Muscle of leg (tissue), 11 donors: Measurements from ENCODE around the gene ZMIZ2. TPM values are rescaled to one million over a fixed set of nuclear protein-coding genes. Genes with fewer than 3 reads are reported as not detected.
"Not testable (repeated sequence)": the region's sequence is repeated elsewhere in the genome, so short reads cannot be mapped to it uniquely, and the experiment has no call there.

ENCODE experiments used
- DNase-seq: peaks from one replicate; pipeline ENCODE4 v3.0.0; 2013
- H3K27ac ChIP-seq: one replicate; pipeline ENCODE4 v1.5.1; 2013; ENCODE audit warnings: mild to moderate bottlenecking, low read length, control low read depth
- H3K27me3 ChIP-seq: one replicate; pipeline ENCODE4 v1.6.1; 2013; ENCODE audit warnings: low read length; ENCODE audit not compliant: control insufficient read depth, insufficient read depth
- H3K36me3 ChIP-seq: one replicate; pipeline ENCODE4 v1.6.1; 2013; ENCODE audit warnings: low read length; ENCODE audit not compliant: control insufficient read depth, insufficient read depth
- H3K4me1 ChIP-seq: one replicate; pipeline ENCODE4 v1.6.1; 2013; ENCODE audit warnings: low read length; ENCODE audit not compliant: control insufficient read depth, insufficient read depth
- H3K4me3 ChIP-seq: one replicate; pipeline ENCODE4 v1.5.1; 2013; ENCODE audit warnings: low read length, control low read depth
- H3K9me3 ChIP-seq: replicated peaks from 2 replicates; pipeline ENCODE4 v1.6.1; 2013; ENCODE audit warnings: low read depth, low read length; ENCODE audit not compliant: control insufficient read depth
- whole genome bisulfite sequencing: methylation state at CpG from one replicate; pipeline ENCODE4 v1.1.5; 2013; ENCODE audit warnings: missing lambda C conversion rate; ENCODE audit not compliant: insufficient coverage; 5-methylcytosine and 5-hydroxymethylcytosine counted together
- polyA plus RNA-seq, 8 donors: library from polyadenylated mRNA; unstranded; fragments of 120-200 nt; gene quantifications; one replicate each; pipeline versions ENCODE4 v1.2.1 to v1.2.3, GENCODE V29; 2013; ENCODE audit warnings: inconsistent platforms in 1 of 8, low replicate concordance in 1 of 8; ENCODE audit not compliant: insufficient read length in 8 of 8, insufficient read depth in 1 of 8
- total RNA-seq: library from RNA; stranded (reverse); fragments of 120-200 nt; gene quantifications from one replicate; pipeline ENCODE4 v1.2.4, GENCODE V29; 2013

Gene ZMIZ2
- total and polyA plus RNA-seq, 9 donors, result 10.9 to 48.9 (median 31.7) TPM

- peaks cover 4% of the 10 kb centered on the region for H3K4me1 ChIP-seq
- DNase-seq, result no peak
- H3K4me3 ChIP-seq, result no peak overlapping the region
- WGBS, result 79% methylated on average over 15 of the region's 19 CpGs
- peaks cover 30% of the 10 kb centered on the region for H3K36me3 ChIP-seq
- H3K27ac ChIP-seq, result no peak overlapping the region
- no peaks in the 10 kb centered on the region for H3K27me3 ChIP-seq
- no peaks in the 10 kb centered on the region for H3K9me3 ChIP-seq
These were observed 39.4 kb upstream of the ZMIZ2 start for GRCh38 chr7:44709011-44709915.

GRCh38 chr7:44709945-44710596, 38.6 kb upstream of the ZMIZ2 start:
- 87% methylated on average over 10 of the region's 10 CpGs for WGBS
- Histone ChIP-seq H3K9me3 (no peaks in the 10 kb centered on the region), H3K4me3 (no peak overlapping the region), H3K27me3 (no peaks in the 10 kb centered on the region), H3K36me3 (peaks cover 30% of the 10 kb centered on the region), H3K27ac (no peak overlapping the region), H3K4me1 (peaks cover 4% of the 10 kb centered on the region)
- no peak for DNase-seq

- H3K36me3 ChIP-seq, result peaks cover 30% of the 10 kb centered on the region
These were observed 37.1 kb upstream of the ZMIZ2 start for GRCh38 chr7:44711528-44711927.

GRCh38 chr7:44712012-44712411, 36.6 kb upstream of the ZMIZ2 start:
- Histone ChIP-seq H3K27ac (no peak overlapping the region), H3K9me3 (no peaks in the 10 kb centered on the region), H3K4me3 (no peak overlapping the region), H3K36me3 (peaks cover 28% of the 10 kb centered on the region), H3K27me3 (no peaks in the 10 kb centered on the region), H3K4me1 (peaks cover 4% of the 10 kb centered on the region)
- 48% methylated on average over 5 of the region's 5 CpGs for WGBS
- DNase-seq, result no peak

More at GRCh38 chr7:44711528-44711927, 37.1 kb upstream of the ZMIZ2 start:
- H3K27ac ChIP-seq, result no peak overlapping the region
- WGBS, result 54% methylated on average over 5 of the region's 5 CpGs
- no peak for DNase-seq
- no peaks in the 10 kb centered on the region for H3K27me3 ChIP-seq
- H3K4me1 ChIP-seq, result peaks cover 4% of the 10 kb centered on the region
- H3K4me3 ChIP-seq, result no peak overlapping the region
- H3K9me3 ChIP-seq, result no peaks in the 10 kb centered on the region

- peaks cover 17% of the 10 kb centered on the region for H3K36me3 ChIP-seq
- 53% methylated on average over 2 of the region's 2 CpGs for WGBS
- H3K4me3 ChIP-seq, result no peak overlapping the region
- H3K27me3 ChIP-seq, result no peaks in the 10 kb centered on the region
- no peak overlapping the region for H3K27ac ChIP-seq
- H3K4me1 ChIP-seq, result peaks cover 4% of the 10 kb centered on the region
- no peak for DNase-seq
- no peaks in the 10 kb centered on the region for H3K9me3 ChIP-seq
These were observed 35.5 kb upstream of the ZMIZ2 start for GRCh38 chr7:44713141-44713540.

- no peaks in the 10 kb centered on the region for H3K9me3 ChIP-seq
- H3K4me1 ChIP-seq, result peaks cover 4% of the 10 kb centered on the region
- no peak overlapping the region for H3K27ac ChIP-seq
- WGBS, result 59% methylated on average over 5 of the region's 7 CpGs
- DNase-seq, result no peak
- H3K27me3 ChIP-seq, result no peaks in the 10 kb centered on the region
- H3K36me3 ChIP-seq, result peaks cover 10% of the 10 kb centered on the region
- H3K4me3 ChIP-seq, result no peak overlapping the region
These were observed 34.8 kb upstream of the ZMIZ2 start for GRCh38 chr7:44713680-44714335.

- Histone ChIP-seq H3K27ac (no peak overlapping the region), H3K4me1 (peaks cover 4% of the 10 kb centered on the region), H3K36me3 (no peaks in the 10 kb centered on the region), H3K4me3 (no peak overlapping the region), H3K27me3 (no peaks in the 10 kb centered on the region), H3K9me3 (no peaks in the 10 kb centered on the region)
- DNase-seq, result no peak
- 93% methylated on average over 2 of the region's 3 CpGs for WGBS
These were observed 32.4 kb upstream of the ZMIZ2 start for GRCh38 chr7:44716205-44716604.

- Histone ChIP-seq H3K4me1 (no peaks in the 10 kb centered on the region), H3K4me3 (no peak overlapping the region), H3K27me3 (no peaks in the 10 kb centered on the region), H3K9me3 (no peaks in the 10 kb centered on the region), H3K27ac (no peak overlapping the region), H3K36me3 (no peaks in the 10 kb centered on the region)
- DNase-seq, result no peak
- WGBS, result 100% methylated on average over 1 of the region's 4 CpGs
These were observed 28.3 kb upstream of the ZMIZ2 start for GRCh38 chr7:44720301-44720700.

- Histone ChIP-seq H3K27me3 (no peaks in the 10 kb centered on the region), H3K36me3 (no peaks in the 10 kb centered on the region), H3K27ac (no peak overlapping the region), H3K4me1 (peaks cover 4% of the 10 kb centered on the region), H3K4me3 (no peak overlapping the region), H3K9me3 (no peaks in the 10 kb centered on the region)
- no peak for DNase-seq
- WGBS, result 90% methylated on average over 4 of the region's 4 CpGs
These were observed 24.4 kb upstream of the ZMIZ2 start for GRCh38 chr7:44724276-44724675.

- H3K27ac ChIP-seq, H3K4me1 ChIP-seq: not testable (repeated sequence)
- WGBS, result 51% methylated on average over 4 of the region's 7 CpGs
These were observed 22.4 kb upstream of the ZMIZ2 start for GRCh38 chr7:44726250-44726649.

More at GRCh38 chr7:44726250-44726649, 22.4 kb upstream of the ZMIZ2 start:
- H3K36me3 ChIP-seq, H3K4me3 ChIP-seq, DNase-seq, H3K9me3 ChIP-seq, H3K27me3 ChIP-seq: not testable (repeated sequence)
